Measurements from ENCODE around the gene EVL. TPM values are rescaled to one million over a fixed set of nuclear protein-coding genes. Genes with fewer than 3 reads are reported as not detected.
"Not testable (repeated sequence)": the region's sequence is repeated elsewhere in the genome, so short reads cannot be mapped to it uniquely, and the experiment has no call there.

EVL gene
- total RNA-seq, 1 donor from 2014 or later: 89.1 TPM

GRCh38 chr14:100038065-100038464, 27.2 kb upstream of the EVL start:
- no peak for DNase-seq (ENCODE audit: low spot score)

DNA sequence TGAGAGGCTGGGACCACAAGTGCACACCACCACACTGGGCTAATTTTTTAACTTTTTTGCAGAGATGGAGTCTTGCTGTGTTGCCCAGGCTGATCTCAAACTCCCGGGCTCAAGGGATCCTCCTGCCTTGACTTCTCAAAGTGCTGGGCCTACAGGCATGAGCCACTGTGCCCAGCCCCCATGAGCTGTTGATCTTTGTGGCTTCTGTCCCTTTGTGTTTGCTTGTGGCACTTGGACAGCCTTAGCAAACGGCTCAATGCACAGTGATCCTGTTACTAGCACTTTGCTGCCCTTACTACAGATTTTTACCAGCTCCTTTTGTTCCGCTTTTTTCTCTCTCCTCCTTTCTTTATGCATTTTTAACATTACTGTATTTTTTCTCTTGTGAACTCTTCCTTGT, 25.3 kb upstream of the EVL start:
- DNase-seq (ENCODE audit: low spot score): no peak

GRCh38 chr14:100041271-100041670, 24.0 kb upstream of the EVL start:
- DNase-seq (ENCODE audit: low spot score): no peak

- DNase-seq (ENCODE audit: low spot score): no peak
Observed at GRCh38 chr14:100042286-100042685, 22.9 kb upstream of the EVL start.

DNA sequence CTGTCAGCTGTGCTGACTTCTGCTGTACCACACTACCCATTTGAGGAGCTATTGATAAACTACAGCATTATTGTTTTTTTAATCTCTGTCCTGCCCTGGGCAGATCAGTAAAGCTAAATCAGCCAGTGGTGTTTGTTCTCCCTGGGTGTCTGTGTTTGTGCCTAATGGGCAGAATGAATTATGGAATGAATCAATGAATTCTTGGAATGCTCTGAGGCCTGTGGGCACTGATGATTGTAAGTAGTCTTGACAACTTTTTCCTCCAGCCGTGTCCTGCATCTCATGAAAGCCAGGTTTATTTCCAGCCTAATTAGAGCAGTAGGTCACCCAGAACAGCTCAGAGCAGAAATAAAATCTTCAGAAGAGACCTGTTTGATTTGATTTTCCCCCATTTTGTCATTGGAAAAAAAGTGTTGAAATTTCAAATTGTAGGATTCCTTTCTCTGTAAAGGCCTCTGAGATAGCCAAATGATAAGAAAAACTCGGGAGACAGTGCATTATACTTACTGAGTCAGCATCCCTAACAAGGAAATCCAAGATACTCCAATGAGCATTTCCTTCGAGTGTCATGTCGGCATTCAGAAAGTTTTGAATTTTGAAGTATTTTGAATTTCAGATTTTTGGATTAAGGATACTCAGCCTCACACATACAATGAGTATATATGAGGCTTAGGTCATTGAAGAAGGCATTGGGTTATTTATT, 19.4 kb upstream of the EVL start:
- no peak for DNase-seq (ENCODE audit: low spot score)

- DNase-seq (ENCODE audit: low spot score): no peak
Observed at GRCh38 chr14:100047600-100047999, 17.6 kb upstream of the EVL start.

DNA sequence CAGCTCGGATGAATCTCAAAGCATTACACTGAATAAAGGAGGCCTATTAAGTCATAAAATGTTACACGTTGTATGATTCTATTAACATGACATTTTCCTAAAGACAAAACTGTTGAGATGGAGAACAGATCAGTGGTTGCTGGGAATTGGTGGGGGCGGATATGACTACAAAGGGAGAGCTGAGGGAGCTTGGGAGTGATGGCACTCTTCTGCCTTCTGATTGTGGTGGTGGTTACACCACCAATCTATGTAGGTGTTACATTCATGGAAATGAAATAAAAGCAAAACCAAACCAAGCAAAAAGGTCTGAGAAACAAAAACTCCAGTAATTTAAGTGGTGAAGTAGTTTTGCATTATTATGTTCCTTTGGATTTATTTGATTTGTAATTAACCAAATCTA, 16.4 kb upstream of the EVL start:
- no peak for DNase-seq (ENCODE audit: low spot score)

DNA sequence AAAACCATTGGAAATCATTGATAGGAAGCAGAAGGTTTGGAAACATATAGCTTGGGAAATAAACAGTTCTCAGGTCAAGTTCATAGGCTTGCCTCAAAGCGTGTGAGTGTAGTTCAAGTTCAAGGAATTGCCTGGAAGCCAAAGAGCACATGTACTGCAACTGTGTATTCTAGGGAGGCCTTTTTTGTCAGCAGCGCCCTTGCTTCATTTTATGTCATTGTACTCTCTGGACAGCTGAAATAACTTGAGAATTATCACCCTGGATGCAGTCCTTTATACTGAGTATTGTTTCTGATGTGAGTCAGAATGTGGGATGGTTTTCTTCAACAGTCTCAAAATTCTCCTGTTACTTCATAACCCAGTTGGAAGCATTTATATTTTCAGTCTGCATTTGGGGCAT, 16.0 kb upstream of the EVL start:
- no peak for DNase-seq (ENCODE audit: low spot score)

GRCh38 chr14:100051103-100051502, 14.1 kb upstream of the EVL start:
- no peak for DNase-seq (ENCODE audit: low spot score)

- DNase-seq (ENCODE audit: low spot score): no peak
Observed at GRCh38 chr14:100051543-100051942, 13.7 kb upstream of the EVL start.

GRCh38 chr14:100052819-100053218, 12.4 kb upstream of the EVL start:
- DNase-seq (ENCODE audit: low spot score): no peak

- DNase-seq (ENCODE audit: low spot score): no peak
Observed at GRCh38 chr14:100054316-100055075, 10.7 kb upstream of the EVL start.

- no peak for DNase-seq (ENCODE audit: low spot score)
Observed at GRCh38 chr14:100056431-100056830, 8.8 kb upstream of the EVL start.

DNA sequence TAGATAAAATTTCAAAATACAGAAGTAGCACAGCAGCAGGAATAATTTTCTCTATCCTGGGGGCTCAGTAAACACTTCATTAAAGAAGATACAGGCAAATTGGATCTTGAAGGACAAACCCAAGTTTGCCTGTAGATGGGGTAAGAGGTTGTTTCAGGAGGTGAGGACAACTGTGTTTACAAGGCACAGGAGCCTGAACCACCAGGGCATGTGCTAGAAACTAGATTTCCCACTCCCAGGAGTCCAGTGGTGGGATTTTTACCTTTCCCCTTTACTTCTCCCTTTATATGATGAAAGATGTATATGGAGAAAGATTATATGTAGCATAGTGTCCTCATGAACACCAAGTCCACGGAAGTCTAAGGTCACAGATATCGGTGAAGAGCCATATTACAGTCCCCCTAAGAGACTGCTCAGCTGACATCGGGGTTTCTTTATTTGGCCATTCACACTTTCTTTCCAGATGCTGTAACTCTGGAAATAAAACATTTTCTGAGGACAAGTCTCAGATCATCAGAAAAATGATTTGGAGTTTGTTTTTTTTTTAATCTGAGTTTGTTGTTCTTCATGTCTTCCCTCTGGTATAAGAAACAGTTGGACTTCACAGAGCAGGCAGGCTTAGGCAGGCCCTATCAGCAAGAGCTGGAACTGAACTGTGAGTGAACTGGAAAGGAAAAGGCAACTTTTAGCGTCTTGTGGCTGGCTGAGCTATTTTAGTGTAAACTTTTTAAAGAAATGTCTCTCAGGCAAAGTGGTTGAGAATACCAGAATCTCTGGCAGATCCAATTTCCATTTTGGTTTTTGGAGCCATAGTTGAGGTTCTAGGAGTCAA, 8.0 kb upstream of the EVL start:
- no peak for DNase-seq (ENCODE audit: low spot score)

DNA sequence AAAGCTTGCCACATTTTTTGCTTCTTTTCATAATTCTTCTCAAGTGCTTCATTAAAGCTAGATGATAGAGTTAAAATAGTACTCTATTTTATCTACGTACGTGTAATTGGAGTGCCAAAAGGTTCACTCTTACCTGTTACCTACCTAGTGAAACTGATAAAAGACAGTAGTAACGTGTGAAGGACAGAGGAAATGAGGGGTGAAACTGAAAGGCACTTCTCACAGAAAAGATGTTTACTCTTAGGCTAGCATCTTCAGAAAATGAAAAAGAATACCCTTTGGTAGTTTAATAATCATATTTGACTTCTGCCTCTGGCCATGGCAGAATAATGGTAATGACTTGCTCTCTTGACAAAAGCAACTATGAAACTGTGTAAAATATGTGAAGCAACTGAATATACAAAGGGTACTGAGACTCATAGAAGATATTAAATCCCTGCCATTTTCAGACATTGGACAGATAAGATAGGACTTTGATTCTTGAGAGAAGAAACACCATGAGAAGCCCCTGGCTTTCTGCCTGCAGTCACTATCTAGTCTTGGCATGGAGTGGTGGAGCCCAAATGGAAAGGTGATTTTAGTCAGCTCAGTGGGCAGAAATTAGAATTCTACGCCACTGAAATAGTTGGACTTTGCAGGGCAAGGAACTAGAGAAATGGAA, 6.3 kb upstream of the EVL start:
- DNase-seq (ENCODE audit: low spot score): no peak

DNA sequence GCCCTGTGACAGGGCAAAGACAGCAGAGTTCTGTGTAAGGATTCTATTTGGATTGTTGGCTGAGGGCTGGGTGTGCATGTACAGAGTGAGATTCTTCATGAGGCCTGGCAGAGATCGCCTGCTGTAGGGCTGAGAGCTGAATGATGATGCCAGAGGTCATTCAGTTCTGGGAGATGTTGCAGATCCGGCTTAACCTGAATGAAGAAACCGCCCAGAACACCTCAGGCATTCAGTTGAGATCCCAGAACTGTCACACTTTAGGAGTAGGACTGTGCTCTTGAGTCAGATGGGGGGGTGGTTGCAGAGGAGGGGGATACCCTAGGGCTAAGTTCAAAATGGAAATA, 5.8 kb upstream of the EVL start:
- DNase-seq (ENCODE audit: low spot score): peak; percentile 57

- DNase-seq (ENCODE audit: low spot score): no peak
Observed at GRCh38 chr14:100060760-100061159, 4.5 kb upstream of the EVL start.

DNA sequence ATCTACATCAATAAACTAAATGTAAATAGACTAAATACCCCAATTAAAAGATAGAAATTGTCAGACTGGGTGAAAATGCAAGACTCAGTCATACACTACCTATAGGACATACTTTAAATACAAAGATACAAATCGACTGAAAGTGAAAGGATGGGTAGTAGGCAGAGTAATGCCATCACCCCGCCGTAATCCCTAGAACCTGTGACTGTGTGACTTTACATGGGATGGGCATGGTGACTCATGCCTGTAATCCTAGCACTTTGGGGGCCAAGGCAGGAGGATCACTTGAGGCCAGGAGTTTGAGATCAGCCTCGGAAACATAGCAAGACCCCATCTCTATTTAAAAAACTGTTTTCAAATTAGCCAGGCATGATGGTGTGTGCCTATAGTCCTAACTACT, 2.6 kb upstream of the EVL start:
- no peak for DNase-seq (ENCODE audit: low spot score)

DNA sequence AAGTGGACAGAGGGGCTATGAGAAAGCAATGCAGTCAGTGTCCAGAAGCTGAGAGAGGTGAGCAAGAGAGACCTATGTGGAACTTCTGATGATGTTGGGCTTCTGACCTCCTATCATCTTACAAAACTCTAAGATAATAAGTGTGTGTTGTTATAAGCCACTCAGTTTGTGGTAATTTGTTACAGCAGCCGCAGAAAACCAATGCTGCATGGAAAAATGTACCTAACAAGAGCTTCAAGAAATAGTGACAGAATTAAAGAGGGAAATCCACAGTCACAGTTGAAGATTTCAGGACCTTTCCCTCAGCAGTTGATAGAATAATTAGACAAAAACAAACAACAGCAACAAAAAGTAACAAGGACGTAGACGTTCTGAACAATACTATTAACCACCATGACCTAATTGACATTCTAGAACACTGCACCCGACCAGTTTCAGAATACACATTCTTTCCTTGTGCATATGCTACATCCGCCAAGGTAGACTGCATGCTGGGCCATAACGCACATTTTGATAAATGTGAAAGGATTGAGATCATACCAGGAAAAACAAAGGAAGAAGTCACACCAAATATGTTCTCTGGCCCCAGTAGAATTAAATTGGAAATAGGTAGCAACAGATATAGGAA, 1.8 kb upstream of the EVL start:
- DNase-seq (ENCODE audit: low spot score): no peak

- not testable (repeated sequence) for DNase-seq (ENCODE audit: low spot score)
Observed at GRCh38 chr14:100064335-100065092, 708 bp upstream of the EVL start.

Measured in mucosa of gallbladder (tissue), 1 donor.